Hepatocyte (in vitro differentiated cells): ENCODE data around the gene PTGDS.

ENCODE experiments used
- CTCF ChIP-seq: fragments of 200-600 bp; sonication (generic); IDR thresholded peaks from 2 replicates; pipeline ENCODE4 v1.5.1; 2016; ENCODE audit warnings: antibody characterized with exemption, mild to moderate bottlenecking; ENCODE audit not compliant: poor library complexity
- EZH2 ChIP-seq: fragments of 200-600 bp; sonication (generic); IDR thresholded peaks from 2 replicates; pipeline ENCODE4 v1.6.1; 2016; ENCODE audit warnings: antibody characterized with exemption, mild to moderate bottlenecking, borderline replicate concordance

GRCh38 chr9:136939996-136940525 lies 37.2 kb upstream of the PTGDS start:
- no peak for TF ChIP-seq EZH2
- TF ChIP-seq CTCF = no peak
